Dendritic cell treated with granulocyte-macrophage colony-stimulating factor and Interleukin-4, amounts not matched to agents 40 ng/mL and 50 ng/mL, for 4 days (primary cell): ENCODE measurements around the gene TARBP1.
A peak's percentile ranks its signal among the peaks of the same experiment; 100 is the strongest.
"Not testable (repeated sequence)": the region's sequence is repeated elsewhere in the genome, so short reads cannot be mapped to it uniquely, and the experiment has no call there.

Experiments
- H3K27ac Mint-ChIP-seq: one replicate; pipeline ENCODE4 v1.8.0; 2022; ENCODE audit warnings: mild to moderate bottlenecking, mixed read lengths
- H3K27me3 Mint-ChIP-seq: one replicate; pipeline ENCODE4 v1.8.0; 2022; ENCODE audit warnings: mild to moderate bottlenecking, mixed read lengths
- H3K36me3 Mint-ChIP-seq: one replicate; pipeline ENCODE4 v1.8.0; 2022; ENCODE audit warnings: low read depth, mixed read lengths
- H3K4me1 Mint-ChIP-seq: one replicate; pipeline ENCODE4 v1.8.0; 2022; ENCODE audit warnings: low read depth, mixed read lengths
- H3K4me3 Mint-ChIP-seq: one replicate; pipeline ENCODE4 v1.8.0; 2022; ENCODE audit warnings: mild to moderate bottlenecking, moderate library complexity, mixed read lengths
- H3K9me3 Mint-ChIP-seq: one replicate; pipeline ENCODE4 v1.8.0; 2022; ENCODE audit warnings: mixed read lengths
- intact Hi-C: fragments of 100-400 bp; cut with micrococcal nuclease; formaldehyde crosslinking; loops from one replicate; pipeline ENCODE4 v1.15.0; 2022

TARBP1 gene

GRCh38 chr1:234413485-234413884, 65.5 kb downstream of the TARBP1 start:
- Mint-ChIP-seq H3K4me1 (no peaks in the 10 kb centered on the region), H3K27me3 (no peaks in the 10 kb centered on the region), H3K27ac (no peak overlapping the region), H3K36me3 (peaks cover 68% of the 10 kb centered on the region), H3K9me3 (no peaks in the 10 kb centered on the region), H3K4me3 (no peak overlapping the region)
- intact Hi-C loops: no loop called here

- no peak overlapping the region for H3K27ac Mint-ChIP-seq
- H3K36me3 Mint-ChIP-seq: peaks cover 69% of the 10 kb centered on the region
- H3K9me3 Mint-ChIP-seq: no peaks in the 10 kb centered on the region
These were observed 66.1 kb downstream of the TARBP1 start for GRCh38 chr1:234412830-234413229.

GRCh38 chr1:234409328-234409727, 69.7 kb downstream of the TARBP1 start:
- H3K27ac Mint-ChIP-seq: no peak overlapping the region
- no peak overlapping the region for H3K4me3 Mint-ChIP-seq

More at GRCh38 chr1:234412830-234413229, 66.1 kb downstream of the TARBP1 start:
- intact Hi-C loops: no loop called here
- Mint-ChIP-seq H3K4me1 (no peaks in the 10 kb centered on the region), H3K27me3 (no peaks in the 10 kb centered on the region), H3K4me3 (no peak overlapping the region)

GRCh38 chr1:234408757-234409156, 70.2 kb downstream of the TARBP1 start:
- H3K27me3 Mint-ChIP-seq: no peaks in the 10 kb centered on the region
- H3K9me3 Mint-ChIP-seq: no peaks in the 10 kb centered on the region
- H3K36me3 Mint-ChIP-seq: peaks cover 47% of the 10 kb centered on the region
- no peak overlapping the region for H3K27ac Mint-ChIP-seq
- no peak overlapping the region for H3K4me3 Mint-ChIP-seq
- H3K4me1 Mint-ChIP-seq: no peaks in the 10 kb centered on the region
- intact Hi-C loops: no loop called here

More at GRCh38 chr1:234409328-234409727, 69.7 kb downstream of the TARBP1 start:
- Mint-ChIP-seq H3K4me1 (no peaks in the 10 kb centered on the region), H3K36me3 (peaks cover 53% of the 10 kb centered on the region), H3K27me3 (no peaks in the 10 kb centered on the region), H3K9me3 (no peaks in the 10 kb centered on the region)
- intact Hi-C loops: no loop called here

- intact Hi-C loops: no loop called here
- peaks cover 35% of the 10 kb centered on the region for H3K36me3 Mint-ChIP-seq
- H3K27me3 Mint-ChIP-seq: no peaks in the 10 kb centered on the region
- H3K4me1 Mint-ChIP-seq: no peaks in the 10 kb centered on the region
- H3K9me3 Mint-ChIP-seq: no peaks in the 10 kb centered on the region
- H3K4me3 Mint-ChIP-seq: no peak overlapping the region
- H3K27ac Mint-ChIP-seq: no peak overlapping the region
These were observed 72.1 kb downstream of the TARBP1 start for GRCh38 chr1:234406871-234407270.

GRCh38 chr1:234405676-234406075, 73.3 kb downstream of the TARBP1 start:
- H3K4me1 Mint-ChIP-seq: peaks cover 6% of the 10 kb centered on the region
- H3K9me3 Mint-ChIP-seq: no peaks in the 10 kb centered on the region
- intact Hi-C loops: no loop called here
- no peak overlapping the region for H3K27ac Mint-ChIP-seq
- peaks cover 34% of the 10 kb centered on the region for H3K36me3 Mint-ChIP-seq
- H3K4me3 Mint-ChIP-seq: no peak overlapping the region
- no peaks in the 10 kb centered on the region for H3K27me3 Mint-ChIP-seq

- Mint-ChIP-seq H3K4me1 (peaks cover 7% of the 10 kb centered on the region), H3K27ac (no peak overlapping the region), H3K4me3 (no peak overlapping the region), H3K36me3 (peaks cover 25% of the 10 kb centered on the region), H3K9me3 (no peaks in the 10 kb centered on the region), H3K27me3 (no peaks in the 10 kb centered on the region)
- intact Hi-C loops: no loop called here
These were observed 76.0 kb downstream of the TARBP1 start for GRCh38 chr1:234402939-234403338.

GRCh38 chr1:234401658-234402057, 77.3 kb downstream of the TARBP1 start:
- Mint-ChIP-seq H3K4me3 (no peak overlapping the region), H3K36me3 (peaks cover 28% of the 10 kb centered on the region)
- intact Hi-C loops: no loop called here

GRCh38 chr1:234400773-234401172, 78.2 kb downstream of the TARBP1 start:
- H3K4me3 Mint-ChIP-seq: no peak overlapping the region
- H3K36me3 Mint-ChIP-seq: peaks cover 28% of the 10 kb centered on the region
- no peaks in the 10 kb centered on the region for H3K27me3 Mint-ChIP-seq
- intact Hi-C loops: no loop called here
- no peaks in the 10 kb centered on the region for H3K9me3 Mint-ChIP-seq
- peaks cover 21% of the 10 kb centered on the region for H3K4me1 Mint-ChIP-seq
- peak overlapping the region; percentile 2 for H3K27ac Mint-ChIP-seq

More at GRCh38 chr1:234401658-234402057, 77.3 kb downstream of the TARBP1 start:
- no peaks in the 10 kb centered on the region for H3K9me3 Mint-ChIP-seq
- H3K27me3 Mint-ChIP-seq: no peaks in the 10 kb centered on the region
- H3K4me1 Mint-ChIP-seq: peaks cover 12% of the 10 kb centered on the region
- peak overlapping the region; percentile 2 for H3K27ac Mint-ChIP-seq

GRCh38 chr1:234399515-234399914, 79.5 kb downstream of the TARBP1 start:
- H3K27me3 Mint-ChIP-seq, H3K4me3 Mint-ChIP-seq, H3K9me3 Mint-ChIP-seq, intact Hi-C loops: not testable (repeated sequence)
- Mint-ChIP-seq H3K27ac (peak overlapping the region; percentile 78), H3K4me1 (peaks cover 30% of the 10 kb centered on the region), H3K36me3 (peaks cover 15% of the 10 kb centered on the region)

- peaks cover 30% of the 10 kb centered on the region for H3K4me1 Mint-ChIP-seq
These were observed 80.1 kb downstream of the TARBP1 start for GRCh38 chr1:234398849-234399381.

GRCh38 chr1:234397732-234398131, 81.2 kb downstream of the TARBP1 start:
- intact Hi-C loops: no loop called here
- Mint-ChIP-seq H3K36me3 (peaks cover 16% of the 10 kb centered on the region), H3K9me3 (no peaks in the 10 kb centered on the region), H3K27ac (no peak overlapping the region), H3K4me1 (peaks cover 30% of the 10 kb centered on the region), H3K27me3 (no peaks in the 10 kb centered on the region), H3K4me3 (no peak overlapping the region)

More at GRCh38 chr1:234398849-234399381, 80.1 kb downstream of the TARBP1 start:
- Mint-ChIP-seq H3K27me3 (no peaks in the 10 kb centered on the region), H3K36me3 (peaks cover 15% of the 10 kb centered on the region), H3K4me3 (peak overlapping the region; percentile 52), H3K27ac (peak overlapping the region; percentile 78), H3K9me3 (no peaks in the 10 kb centered on the region)
- intact Hi-C loops: no loop called here

GRCh38 chr1:234396871-234397270, 82.1 kb downstream of the TARBP1 start:
- Mint-ChIP-seq H3K27ac (peak overlapping the region; percentile 61), H3K9me3 (no peaks in the 10 kb centered on the region), H3K4me3 (no peak overlapping the region), H3K36me3 (peaks cover 23% of the 10 kb centered on the region), H3K4me1 (peaks cover 30% of the 10 kb centered on the region), H3K27me3 (no peaks in the 10 kb centered on the region)
- intact Hi-C loops: no loop called here

GRCh38 chr1:234396092-234396491, 82.9 kb downstream of the TARBP1 start:
- H3K27ac Mint-ChIP-seq: peak overlapping the region; percentile 61
- intact Hi-C loops: no loop called here
- no peak overlapping the region for H3K4me3 Mint-ChIP-seq
- peaks cover 28% of the 10 kb centered on the region for H3K4me1 Mint-ChIP-seq
- no peaks in the 10 kb centered on the region for H3K27me3 Mint-ChIP-seq
- H3K9me3 Mint-ChIP-seq: no peaks in the 10 kb centered on the region
- H3K36me3 Mint-ChIP-seq: peaks cover 31% of the 10 kb centered on the region

GRCh38 chr1:234395297-234395696, 83.7 kb downstream of the TARBP1 start:
- Mint-ChIP-seq H3K36me3 (peaks cover 36% of the 10 kb centered on the region), H3K27ac (no peak overlapping the region), H3K4me1 (peaks cover 22% of the 10 kb centered on the region), H3K4me3 (no peak overlapping the region), H3K27me3 (no peaks in the 10 kb centered on the region), H3K9me3 (no peaks in the 10 kb centered on the region)
- intact Hi-C loops: no loop called here
